HG03175 (cell line): ENCODE data around the gene RNF157.
A peak's percentile ranks its signal among the peaks of the same experiment; 100 is the strongest.

Source experiments
- ATAC-seq: cut with Tn5 transposase; IDR thresholded peaks from one replicate; pipeline ENCODE4 v1.9.1; 2021; ENCODE audit warnings: mild to moderate bottlenecking, moderate library complexity; ENCODE audit not compliant: unreplicated experiment

Gene RNF157

GRCh38 chr17:76145231-76146052, 94.9 kb downstream of the RNF157 start:
- ATAC-seq = peak; percentile 35

- ATAC-seq = no peak
These were observed 97.7 kb downstream of the RNF157 start for GRCh38 chr17:76142585-76143041.

GRCh38 chr17:76142039-76142584, 98.2 kb downstream of the RNF157 start:
- no peak for ATAC-seq

- ATAC-seq = peak; percentile 84
These were observed 98.9 kb downstream of the RNF157 start, which contains the start of gene FOXJ1 for GRCh38 chr17:76141212-76142038. FOXJ1 (minus strand) TSS chr17:76141245; CDS start chr17:76140395, 850 bp downstream.

GRCh38 chr17:76140661-76141211, 99.6 kb downstream of the RNF157 start:
- ATAC-seq = no peak

GRCh38 chr17:76139801-76140660, 100.3 kb downstream of the RNF157 start:
- ATAC-seq = no peak

GRCh38 chr17:76138896-76139752, 101.2 kb downstream of the RNF157 start:
- no peak for ATAC-seq

GRCh38 chr17:76138234-76138895, 101.9 kb downstream of the RNF157 start:
- no peak for ATAC-seq

GRCh38 chr17:76137351-76138233, 102.7 kb downstream of the RNF157 start:
- no peak for ATAC-seq

- ATAC-seq = no peak
These were observed 103.3 kb downstream of the RNF157 start for GRCh38 chr17:76137001-76137350.

GRCh38 chr17:76136276-76137000, 103.9 kb downstream of the RNF157 start:
- ATAC-seq = no peak

GRCh38 chr17:76135810-76136188, 104.5 kb downstream of the RNF157 start:
- ATAC-seq = no peak

GRCh38 chr17:76134911-76135809, 105.1 kb downstream of the RNF157 start:
- no peak for ATAC-seq

GRCh38 chr17:76132574-76133338, 107.5 kb downstream of the RNF157 start:
- ATAC-seq = no peak
